ENCODE measurements around the gene PTMA. TPM values are rescaled to one million over a fixed set of nuclear protein-coding genes. Genes with fewer than 3 reads are reported as not detected.
"Not testable (repeated sequence)": the region's sequence is repeated elsewhere in the genome, so short reads cannot be mapped to it uniquely, and the experiment has no call there.

The PTMA gene
- polyA plus RNA-seq, 1 donor = 486 TPM

DNA sequence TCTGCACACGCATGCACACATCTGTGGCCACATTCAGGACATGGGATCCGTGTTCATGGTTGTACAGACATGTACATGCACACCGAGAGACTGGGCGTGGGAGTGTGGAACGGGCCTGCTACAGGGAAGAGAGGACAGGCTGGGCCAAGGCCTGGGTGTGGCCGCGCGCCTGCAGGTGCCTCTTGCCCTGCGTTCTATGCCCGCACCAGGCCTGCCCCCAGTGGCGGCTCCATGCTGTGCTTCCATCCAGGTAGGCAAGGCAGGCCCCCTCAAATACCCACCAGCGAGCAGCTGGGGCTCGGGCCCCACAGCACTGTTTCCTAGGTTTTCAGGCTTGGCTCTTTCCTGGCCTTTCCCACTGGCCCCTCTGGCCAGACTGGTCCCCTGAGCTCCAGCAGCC, 15.5 kb upstream of the PTMA start:
- DNase-seq (ENCODE audit: low read depth) = no peak

DNA sequence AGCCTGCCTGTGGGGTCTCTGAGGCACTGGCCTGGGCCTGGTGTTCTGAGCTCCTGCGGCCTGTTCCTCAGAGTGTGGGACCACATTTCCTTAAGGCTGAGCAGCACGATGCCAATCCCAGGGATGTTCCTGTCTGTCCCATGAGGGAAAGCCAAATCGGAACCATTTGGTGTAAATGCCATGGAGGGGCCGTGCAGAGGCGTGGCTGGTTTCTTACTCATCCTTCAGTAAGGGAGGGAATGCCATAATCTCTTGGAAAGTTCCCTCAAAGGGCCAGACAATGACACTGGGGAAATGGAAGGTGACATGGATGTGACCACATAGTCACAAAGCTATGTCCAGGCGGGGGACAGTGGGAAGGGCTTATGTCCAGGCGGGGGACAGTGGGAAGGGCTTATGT, 14.4 kb upstream of the PTMA start:
- DNase-seq (ENCODE audit: low read depth) = no peak

GRCh38 chr2:231696004-231696367, 12.3 kb upstream of the PTMA start:
- no peak for DNase-seq (ENCODE audit: low read depth)

GRCh38 chr2:231699006-231699405, 9.3 kb upstream of the PTMA start:
- no peak for DNase-seq (ENCODE audit: low read depth)

- no peak for DNase-seq (ENCODE audit: low read depth)
Observed at GRCh38 chr2:231701456-231702373, 6.6 kb upstream of the PTMA start.

- no peak for DNase-seq (ENCODE audit: low read depth)
Observed at GRCh38 chr2:231704017-231704416, 4.3 kb upstream of the PTMA start.

DNA sequence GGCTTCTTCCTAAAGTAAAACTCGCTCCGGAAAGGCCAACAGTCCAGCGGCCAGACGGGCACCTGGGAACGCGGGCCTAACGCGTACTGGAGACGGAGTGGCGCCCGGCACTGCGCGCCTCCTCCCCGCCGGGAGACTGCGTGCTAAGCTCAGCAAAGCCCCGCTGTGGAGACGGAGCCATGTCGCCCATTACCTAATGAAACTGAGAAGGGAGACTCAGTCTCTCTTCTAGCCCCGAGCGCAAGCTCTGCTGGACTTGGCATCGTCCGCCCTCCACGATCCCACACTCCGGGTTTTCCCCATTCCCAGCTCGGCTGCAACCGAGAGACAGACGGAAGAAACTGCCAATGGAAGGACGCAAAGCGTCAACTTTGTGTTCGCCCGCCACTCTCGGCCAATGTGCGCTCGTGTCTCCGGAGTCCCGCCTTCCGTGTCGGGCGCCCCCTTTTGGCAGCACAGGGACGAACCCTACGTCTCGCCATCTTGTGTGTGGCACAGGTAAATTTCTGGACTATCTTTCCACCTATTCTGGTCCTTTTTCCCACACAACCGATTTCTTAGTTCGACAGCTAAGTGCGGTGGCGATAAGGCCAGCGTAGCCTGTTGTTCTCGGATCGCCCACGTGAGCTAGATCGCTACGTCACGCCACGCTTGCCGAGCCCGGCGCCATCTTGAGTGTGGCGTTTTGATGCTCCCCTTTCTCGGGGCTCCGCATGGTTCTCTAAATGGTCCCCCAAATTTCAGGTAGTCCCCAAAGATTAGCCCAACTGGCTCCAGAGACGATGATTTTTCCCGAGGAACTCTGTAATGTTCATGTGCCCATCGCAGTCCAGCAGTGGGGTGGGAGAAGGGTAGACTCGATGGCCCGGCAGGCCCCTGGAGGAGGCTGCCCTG, 1.3 kb upstream of the PTMA start:
- peak; percentile 99 for DNase-seq (ENCODE audit: low read depth)

DNA sequence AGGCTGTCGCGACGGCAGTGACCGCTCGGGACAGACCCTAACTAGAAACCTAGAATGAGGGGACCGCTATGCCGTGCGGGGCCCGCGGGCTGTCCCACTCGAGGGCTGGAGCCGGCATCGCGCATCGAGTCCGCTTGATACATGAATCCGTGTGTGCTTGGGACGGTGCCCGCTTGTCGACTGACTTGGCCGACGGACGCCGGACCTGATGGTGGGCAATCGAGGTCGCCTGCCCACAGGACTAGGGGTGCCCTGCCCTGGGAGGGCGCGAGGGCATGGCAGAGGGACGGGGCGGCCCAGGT, 749 bp upstream of the PTMA start:
- no peak for DNase-seq (ENCODE audit: low read depth)

- no peak for DNase-seq (ENCODE audit: low read depth)
Observed at GRCh38 chr2:231708773-231709635, 679 bp downstream of the PTMA start.

DNA sequence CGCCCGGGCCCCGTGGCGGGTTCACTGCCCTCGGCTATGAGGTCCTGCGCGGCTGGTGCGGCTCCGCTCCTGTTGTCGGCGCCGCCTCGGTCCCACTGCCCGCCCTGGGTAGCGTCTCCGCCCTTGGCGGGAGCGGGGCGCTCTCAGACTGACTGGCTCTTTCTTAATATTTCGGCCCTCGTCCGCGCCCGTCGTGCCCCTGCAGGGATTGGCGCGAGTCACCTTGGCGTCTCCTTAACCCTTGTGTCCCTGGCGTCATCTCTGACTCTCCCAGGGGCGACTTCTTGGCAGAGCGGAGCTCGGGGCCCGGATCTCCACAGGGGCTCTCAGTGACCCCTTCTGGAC, 1.3 kb downstream of the PTMA start:
- no peak for DNase-seq (ENCODE audit: low read depth)

DNA sequence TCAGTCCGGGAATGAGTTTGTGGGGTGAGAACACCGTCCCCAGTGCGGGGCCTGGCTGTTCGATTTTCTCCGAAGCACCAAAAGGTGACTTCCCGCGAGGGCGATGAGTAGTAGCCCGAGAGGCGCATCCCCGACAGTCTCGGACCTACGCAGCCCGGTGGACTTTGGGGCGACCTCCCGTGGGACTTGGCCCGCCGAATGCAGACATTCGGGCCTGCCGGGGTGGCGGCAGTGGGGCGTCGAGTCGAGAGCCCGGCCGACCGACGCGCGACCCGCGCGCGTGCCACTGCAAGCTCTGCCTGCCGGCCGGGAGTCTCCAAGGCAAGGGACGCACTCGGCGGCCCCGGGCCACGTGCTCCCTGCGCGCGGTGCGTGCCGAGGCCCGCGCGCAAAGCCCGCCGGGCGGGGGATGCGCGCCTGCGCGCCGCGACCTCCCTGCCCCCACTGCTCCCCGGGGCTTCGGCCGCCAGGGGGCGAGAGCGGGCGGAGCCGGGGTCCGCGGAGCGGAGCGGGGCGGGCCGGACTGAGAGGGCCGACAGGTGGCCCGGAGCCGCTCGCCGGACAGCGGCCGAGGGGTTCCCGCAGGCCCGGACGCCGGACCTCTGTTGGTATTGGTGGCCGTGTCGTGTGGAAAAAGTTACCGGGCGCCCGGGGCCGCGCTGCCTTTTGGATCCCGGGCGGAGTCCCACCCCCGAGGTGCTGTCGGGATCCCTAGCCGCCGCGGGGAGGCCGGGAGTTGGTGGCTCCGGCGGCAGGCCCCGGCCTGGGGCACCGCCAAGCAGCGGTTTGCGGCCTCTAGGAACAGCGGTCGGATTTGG, 1.9 kb downstream of the PTMA start:
- DNase-seq (ENCODE audit: low read depth) = peak; percentile 69

DNA sequence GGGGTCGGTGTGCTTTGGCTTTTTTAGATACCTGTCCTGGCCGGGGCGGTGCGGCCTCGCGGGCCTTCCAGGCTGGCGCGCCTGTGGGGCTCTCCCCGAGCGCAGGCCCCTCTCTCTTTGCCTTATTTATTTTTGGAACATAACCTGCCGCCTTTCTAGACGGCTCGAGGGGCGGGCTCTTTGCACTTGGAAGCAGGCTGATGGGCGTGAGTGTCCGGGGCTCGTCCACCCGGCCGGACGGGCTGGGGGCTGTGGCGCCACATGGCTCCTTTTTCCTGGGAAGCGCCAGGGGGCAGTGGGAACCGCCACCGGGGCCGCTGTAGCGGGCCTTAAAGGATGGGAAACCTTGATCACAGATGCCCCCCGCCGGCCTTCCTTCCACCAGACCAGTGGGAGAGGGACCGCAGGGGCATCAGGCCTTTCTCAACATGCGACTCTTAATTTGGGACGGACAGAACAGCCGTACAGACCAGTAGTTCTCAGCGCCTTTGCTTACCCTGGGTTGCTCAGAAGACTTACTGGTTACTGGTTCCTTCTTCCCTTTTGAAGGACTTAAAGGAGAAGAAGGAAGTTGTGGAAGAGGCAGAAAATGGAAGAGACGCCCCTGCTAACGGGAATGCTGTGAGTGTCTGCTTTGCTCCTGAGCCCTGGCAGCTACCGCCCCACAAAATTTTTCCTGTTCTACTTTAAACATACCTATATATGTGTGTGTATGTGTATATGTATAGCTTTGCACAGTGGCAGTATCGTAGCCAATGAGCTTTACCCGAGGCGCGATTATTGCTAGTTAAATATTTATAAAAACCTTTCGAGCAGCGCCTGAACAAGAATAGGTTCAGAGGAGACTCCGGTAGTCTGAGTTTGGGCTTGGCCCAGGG, 2.7 kb downstream of the PTMA start:
- DNase-seq (ENCODE audit: low read depth) = no peak

- DNase-seq (ENCODE audit: low read depth) = no peak
Observed at GRCh38 chr2:231711677-231712450, 3.5 kb downstream of the PTMA start.

DNA sequence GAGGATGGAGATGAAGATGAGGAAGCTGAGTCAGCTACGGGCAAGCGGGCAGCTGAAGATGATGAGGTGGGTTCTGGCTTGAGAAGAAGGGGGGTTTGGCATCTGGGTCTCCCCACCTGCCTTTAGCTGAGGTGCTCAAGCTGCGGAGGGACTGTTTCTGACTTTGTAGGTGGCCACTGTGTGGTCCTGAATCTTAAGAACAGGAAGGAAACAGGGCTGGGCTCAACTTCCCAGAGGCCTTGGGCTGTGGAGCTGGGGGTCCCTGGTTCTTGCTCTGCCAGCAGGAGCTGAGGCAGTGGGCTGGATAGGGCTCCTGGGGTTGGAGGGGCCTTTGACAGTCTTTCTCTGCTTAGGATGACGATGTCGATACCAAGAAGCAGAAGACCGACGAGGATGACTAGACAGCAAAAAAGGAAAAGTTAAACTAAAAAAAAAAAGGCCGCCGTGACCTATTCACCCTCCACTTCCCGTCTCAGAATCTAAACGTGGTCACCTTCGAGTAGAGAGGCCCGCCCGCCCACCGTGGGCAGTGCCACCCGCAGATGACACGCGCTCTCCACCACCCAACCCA, 4.2 kb downstream of the PTMA start:
- DNase-seq (ENCODE audit: low read depth) = not testable (repeated sequence)

DNA sequence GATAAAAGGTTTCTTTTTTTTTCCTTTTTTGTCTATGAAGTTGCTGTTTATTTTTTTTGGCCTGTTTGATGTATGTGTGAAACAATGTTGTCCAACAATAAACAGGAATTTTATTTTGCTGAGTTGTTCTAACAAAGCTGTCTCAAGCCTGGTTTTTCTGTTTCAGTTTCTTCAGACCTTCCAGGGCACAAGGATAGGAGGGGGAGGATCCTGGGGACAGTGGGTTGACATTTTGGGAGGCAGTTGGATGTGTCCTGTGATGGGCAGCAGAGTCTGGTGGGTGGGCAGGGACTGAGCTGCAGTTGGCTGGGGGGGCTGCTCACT, 5.0 kb downstream of the PTMA start:
- DNase-seq (ENCODE audit: low read depth) = not testable (repeated sequence)

DNA sequence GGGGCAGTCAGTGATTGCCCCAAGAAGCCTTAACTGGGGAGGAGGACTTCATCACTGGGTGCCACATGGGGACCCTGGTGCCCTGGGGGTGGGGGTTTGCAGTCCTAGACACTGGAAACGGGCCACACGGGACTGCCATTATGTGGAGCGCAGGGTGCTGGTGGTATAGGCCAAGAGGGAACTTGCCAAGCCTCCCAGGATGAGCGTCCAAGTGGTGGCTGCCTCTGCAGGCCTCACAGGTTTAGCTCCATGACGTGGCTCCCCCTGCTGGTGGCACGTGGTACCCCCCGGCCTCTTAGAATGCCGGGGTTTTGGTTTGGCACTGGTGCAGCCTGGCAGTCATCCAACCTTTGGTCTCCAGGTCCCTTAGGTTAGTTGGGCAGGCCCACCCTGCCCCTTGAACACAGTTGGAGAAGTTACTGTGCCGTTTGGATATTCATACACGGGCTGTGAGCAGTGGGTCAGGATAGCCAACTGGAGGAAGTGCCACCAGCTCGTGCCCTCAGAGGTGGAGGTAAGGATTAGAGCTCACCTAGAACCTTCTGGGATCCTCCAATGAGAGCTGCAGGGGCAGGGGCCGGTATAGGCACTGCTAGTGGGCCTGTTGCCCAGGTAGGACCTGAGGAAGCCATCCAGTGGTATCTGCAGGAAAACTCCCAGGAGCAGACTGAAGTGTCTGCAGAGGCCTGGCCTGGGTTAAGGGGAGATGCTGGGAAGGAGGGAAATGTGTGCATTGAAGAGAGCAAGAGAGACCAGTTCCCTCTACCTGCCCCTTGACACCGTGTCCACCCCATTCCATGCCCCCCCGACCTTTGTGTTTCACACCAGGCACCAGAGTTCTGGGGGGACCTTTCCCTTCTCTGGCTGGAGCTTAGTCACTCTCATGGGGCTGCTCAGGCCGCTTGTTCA, 5.7 kb downstream of the PTMA start:
- no peak for DNase-seq (ENCODE audit: low read depth)

DNA sequence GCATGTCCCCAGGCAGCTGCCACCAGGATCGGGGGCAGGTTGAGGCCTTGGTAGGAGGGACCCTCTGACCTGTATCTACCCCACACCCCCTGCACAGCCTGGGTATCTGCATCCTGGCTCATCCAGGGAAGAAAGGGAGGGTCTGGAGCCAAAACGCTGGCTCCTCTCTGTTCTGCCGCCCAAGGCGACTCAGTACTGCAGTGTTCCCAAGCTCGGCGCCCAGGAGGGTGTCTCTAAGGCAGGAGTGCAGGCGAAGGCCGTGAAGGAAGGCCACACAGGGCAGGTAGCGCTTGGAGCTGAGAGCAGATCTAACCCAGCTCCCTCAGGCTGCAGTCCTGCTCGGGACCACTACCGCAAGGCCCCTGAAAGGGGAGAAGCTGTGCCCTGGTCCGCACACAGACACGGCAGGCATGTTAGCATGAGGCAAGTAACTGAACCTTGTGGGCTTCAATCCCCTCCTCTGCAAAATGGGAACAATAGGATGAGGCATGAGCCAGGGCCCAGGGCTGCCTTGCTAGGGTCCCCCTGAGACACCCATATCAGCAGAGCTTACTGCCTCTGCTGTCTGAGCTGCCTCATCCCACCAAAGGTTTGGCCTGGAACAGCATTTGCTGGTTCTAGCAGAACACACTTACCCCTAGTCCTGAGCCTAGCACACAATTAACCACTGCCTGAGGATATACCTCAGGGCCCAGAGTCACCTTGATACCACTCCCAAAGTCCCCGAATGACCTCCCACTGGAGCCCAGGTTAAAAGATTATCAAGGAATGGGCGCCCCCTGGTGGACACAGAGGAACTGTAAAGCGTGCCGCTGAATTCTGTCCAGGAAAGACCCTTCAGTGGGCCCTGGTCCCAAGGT, 6.5 kb downstream of the PTMA start:
- DNase-seq (ENCODE audit: low read depth) = no peak
